OCI-LY7 (cell line): Measurements from ENCODE around the gene ACE.

Source experiments
- CTCF ChIP-seq: fragments of 200-600 bp; sonication (generic); conservative IDR thresholded peaks from 2 replicates; pipeline ENCODE4 v1.5.1; 2014; ENCODE audit warnings: mild to moderate bottlenecking, antibody characterized with exemption, low read length, moderate library complexity, mixed read lengths
- EZH2phosphoT487 ChIP-seq: fragments of 200-600 bp; sonication (generic); IDR thresholded peaks from 2 replicates; pipeline ENCODE4 v1.6.1; 2018; ENCODE audit warnings: low read depth, borderline replicate concordance, mild to moderate bottlenecking, mixed run types, antibody characterized with exemption, low read length, moderate library complexity, mixed read lengths

- TF ChIP-seq CTCF (no peak), EZH2phosphoT487 (no peak)
Observed at GRCh38 chr17:63455417-63455816, 21.4 kb upstream of the ACE start.
